ENCODE measurements around the gene GEMIN4.

The GEMIN4 gene

DNA sequence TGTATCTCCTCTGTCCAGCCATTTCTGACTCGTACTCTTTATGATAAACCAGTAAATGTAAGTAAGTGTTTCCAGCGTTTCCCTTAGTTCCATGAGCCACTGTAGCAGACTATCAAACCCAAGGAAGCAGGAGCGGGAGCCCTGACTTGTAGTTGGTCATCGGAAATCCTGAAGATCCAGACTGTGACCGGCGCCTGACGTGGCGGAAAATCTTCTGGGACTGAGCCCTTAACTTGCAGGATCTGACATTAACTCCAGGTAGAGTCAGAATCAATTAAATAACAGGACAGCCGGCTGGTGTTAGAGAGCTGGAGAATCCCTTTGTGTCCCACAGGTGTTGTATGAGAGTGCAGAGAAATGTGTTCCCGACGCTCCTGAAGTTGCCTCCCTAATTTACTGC lies 26.0 kb upstream of the GEMIN4 start:
- in situ Hi-C loops (cut with HindIII; ENCODE audit: low sequenced_read_pairs): loop anchor here (25.0 kb wide), 1 partner anchor 209 kb away; the partner anchor contains the start of genes NXN and TIMM22
- TF ChIP-seq CTCF (IDR thresholded peaks at IDR 0.05; ENCODE audit: low read depth, low read length, missing control alignments): no peak
- H3K4me3 ChIP-seq (ENCODE audit: low read depth, low read length): no peak overlapping the region
- no peak for DNase-seq (ENCODE audit: low read depth)

GRCh38 chr17:774313-774584 lies 22.2 kb upstream of the GEMIN4 start:
- in situ Hi-C loops (cut with HindIII; ENCODE audit: low sequenced_read_pairs): no loop called here
- TF ChIP-seq CTCF (IDR thresholded peaks at IDR 0.05; ENCODE audit: low read depth, low read length, missing control alignments): no peak
- DNase-seq (ENCODE audit: low read depth): no peak
- H3K4me3 ChIP-seq (ENCODE audit: low read depth, low read length): no peak overlapping the region

GRCh38 chr17:773467-774312 lies 21.6 kb upstream of the GEMIN4 start:
- DNase-seq (ENCODE audit: low read depth): no peak
- no peak overlapping the region for H3K4me3 ChIP-seq (ENCODE audit: low read depth, low read length)
- in situ Hi-C loops (cut with HindIII; ENCODE audit: low sequenced_read_pairs): no loop called here
- no peak for TF ChIP-seq CTCF (IDR thresholded peaks at IDR 0.05; ENCODE audit: low read depth, low read length, missing control alignments)

DNA sequence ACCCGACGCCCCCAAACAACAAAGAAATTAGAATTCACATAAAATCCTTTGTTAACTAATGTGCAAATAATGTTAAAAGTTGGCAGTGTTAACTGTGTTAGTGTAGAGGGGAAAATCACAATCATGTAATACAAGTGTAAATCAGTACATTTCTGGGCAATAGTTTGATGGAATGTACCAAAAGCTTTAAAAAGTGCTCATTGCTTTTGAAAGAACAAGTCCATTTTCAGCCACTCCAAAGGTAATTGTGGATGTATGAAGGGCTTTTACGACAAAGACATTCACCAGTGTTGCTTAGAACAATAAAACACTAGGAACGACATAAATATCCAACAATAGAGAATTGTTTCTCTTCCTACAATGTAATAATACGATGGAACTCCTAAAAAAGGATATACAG lies 21.0 kb upstream of the GEMIN4 start:
- DNase-seq (ENCODE audit: low read depth): no peak
- TF ChIP-seq CTCF (IDR thresholded peaks at IDR 0.05; ENCODE audit: low read depth, low read length, missing control alignments): no peak
- in situ Hi-C loops (cut with HindIII; ENCODE audit: low sequenced_read_pairs): no loop called here
- H3K4me3 ChIP-seq (ENCODE audit: low read depth, low read length): no peak overlapping the region

DNA sequence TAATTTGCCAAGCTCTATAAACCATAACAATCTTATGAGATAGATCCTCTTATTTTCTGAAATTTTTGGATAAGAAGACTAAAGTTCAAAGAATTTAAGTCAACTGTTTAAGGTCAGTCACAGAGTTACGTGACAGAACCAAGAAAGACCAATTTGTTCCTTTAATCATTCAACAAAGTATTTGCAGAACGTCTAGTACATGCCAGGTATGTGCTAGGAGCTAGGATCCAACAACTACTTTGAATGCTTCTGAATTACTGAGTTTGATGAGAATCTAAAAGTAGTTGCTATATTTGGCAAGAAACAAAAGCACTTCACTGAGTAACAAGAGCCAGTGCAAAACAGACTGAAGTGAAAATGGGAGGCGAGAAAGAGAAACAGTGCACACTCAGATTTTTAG lies 15.0 kb upstream of the GEMIN4 start:
- in situ Hi-C loops (cut with HindIII; ENCODE audit: low sequenced_read_pairs): no loop called here
- H3K4me3 ChIP-seq (ENCODE audit: low read depth, low read length): no peak overlapping the region
- no peak for TF ChIP-seq CTCF (IDR thresholded peaks at IDR 0.05; ENCODE audit: low read depth, low read length, missing control alignments)
- no peak for DNase-seq (ENCODE audit: low read depth)

DNA sequence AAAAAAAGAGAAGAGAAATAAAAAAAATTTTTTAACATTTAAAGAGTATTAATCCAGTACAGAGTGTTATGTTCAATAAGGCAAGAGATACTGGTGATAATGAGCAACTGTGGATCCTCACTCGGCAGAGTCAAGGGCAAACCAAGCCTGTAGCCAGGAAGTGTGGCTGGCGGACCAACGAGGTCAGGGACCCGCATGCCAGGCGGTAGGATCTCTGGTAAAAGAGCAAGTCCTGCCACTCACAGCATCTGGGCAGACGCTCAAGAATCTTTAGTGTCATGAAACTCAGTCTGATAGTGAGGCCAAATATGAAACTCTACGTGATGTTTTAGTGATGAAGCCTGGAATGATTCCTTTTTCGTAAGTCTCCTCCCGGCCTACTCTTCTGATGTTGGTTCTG lies 8.3 kb upstream of the GEMIN4 start:
- no peak for TF ChIP-seq CTCF (IDR thresholded peaks at IDR 0.05; ENCODE audit: low read depth, low read length, missing control alignments)
- no peak overlapping the region for H3K4me3 ChIP-seq (ENCODE audit: low read depth, low read length)
- in situ Hi-C loops (cut with HindIII; ENCODE audit: low sequenced_read_pairs): no loop called here
- no peak for DNase-seq (ENCODE audit: low read depth)
